DOHH2 (cell line): ENCODE measurements around the gene LECT2.

Experiments
- H3F3A ChIP-seq: fragments of 200-600 bp; sonication (generic), shearing (Covaris generic); 2 replicates; pipeline ENCODE4 v1.6.0; 2016; ENCODE audit warnings: antibody characterized with exemption, mild to moderate bottlenecking; ENCODE audit not compliant: control insufficient read depth, insufficient read depth
- H3K27ac ChIP-seq: fragments of 200-600 bp; sonication (generic); 2 replicates; pipeline ENCODE4 v1.5.1; 2014; ENCODE audit warnings: low read depth, mild to moderate bottlenecking, low read length, moderate library complexity
- H3K27me3 ChIP-seq: fragments of 200-600 bp; sonication (generic); 2 replicates; pipeline ENCODE4 v1.6.1; 2014; ENCODE audit warnings: mild to moderate bottlenecking, low read length, mixed read lengths; ENCODE audit not compliant: control insufficient read depth
- H3K36me3 ChIP-seq: fragments of 200-600 bp; sonication (generic); 2 replicates; pipeline ENCODE4 v1.6.1; 2014; ENCODE audit warnings: mild to moderate bottlenecking, low read length, moderate library complexity, mixed read lengths; ENCODE audit not compliant: control insufficient read depth
- H3K4me1 ChIP-seq: fragments of 200-600 bp; sonication (generic); 2 replicates; pipeline ENCODE4 v1.6.1; 2014; ENCODE audit warnings: mild to moderate bottlenecking, low read length, mixed read lengths; ENCODE audit not compliant: control insufficient read depth
- H3K4me2 ChIP-seq: fragments of 200-600 bp; sonication (generic); 2 replicates; pipeline ENCODE4 v1.6.0; 2014; ENCODE audit warnings: mild to moderate bottlenecking, low read length, moderate library complexity
- H3K4me3 ChIP-seq: fragments of 200-600 bp; sonication (generic); 2 replicates; pipeline ENCODE4 v1.5.1; 2014; ENCODE audit warnings: mild to moderate bottlenecking, low read length, mixed read lengths
- H3K79me2 ChIP-seq: fragments of 200-600 bp; sonication (generic); 2 replicates; pipeline ENCODE4 v1.6.1; 2014; ENCODE audit warnings: mild to moderate bottlenecking, low read length, mixed read lengths; ENCODE audit not compliant: control insufficient read depth
- H3K9me2 ChIP-seq: fragments of 200-600 bp; sonication (generic); replicated peaks from 2 replicates; pipeline ENCODE4 v1.6.1; 2014; ENCODE audit warnings: mild to moderate bottlenecking, low read length, mixed read lengths; ENCODE audit not compliant: control insufficient read depth
- H3K9me3 ChIP-seq: fragments of 200-600 bp; sonication (generic); 2 replicates; pipeline ENCODE4 v1.6.1; 2014; ENCODE audit warnings: antibody characterized with exemption, low read length, mixed read lengths; ENCODE audit not compliant: control insufficient read depth, insufficient read depth
- H4K20me1 ChIP-seq: fragments of 200-600 bp; sonication (generic); 2 replicates; pipeline ENCODE4 v1.6.0; 2014; ENCODE audit warnings: low read depth, mild to moderate bottlenecking, antibody characterized with exemption, low read length, moderate library complexity; ENCODE audit not compliant: control insufficient read depth, insufficient read depth
- CTCF ChIP-seq: fragments of 200-600 bp; sonication (generic); IDR thresholded peaks from one replicate; pipeline ENCODE4 v1.5.1; 2014; ENCODE audit warnings: antibody characterized with exemption, mild to moderate bottlenecking, low read depth, low read length; ENCODE audit not compliant: poor library complexity, severe bottlenecking
- EZH2phosphoT487 ChIP-seq: fragments of 200-600 bp; sonication (generic); IDR thresholded peaks from 2 replicates; pipeline ENCODE4 v1.6.1; 2017; ENCODE audit warnings: borderline replicate concordance, mild to moderate bottlenecking, antibody characterized with exemption, low read length, moderate library complexity, mixed read lengths

Gene LECT2

GRCh38 chr5:135966790-135967189, 12.0 kb upstream of the LECT2 start:
- Histone ChIP-seq H3K9me2 (no peaks in the 10 kb centered on the region), H3K27ac (no peak overlapping the region), H3K4me1 (no peaks in the 10 kb centered on the region), H3K9me3 (no peaks in the 10 kb centered on the region), H3F3A (no peaks in the 10 kb centered on the region), H3K4me2 (no peak overlapping the region), H3K36me3 (no peaks in the 10 kb centered on the region), H3K4me3 (no peak overlapping the region), H4K20me1 (no peaks in the 10 kb centered on the region), H3K27me3 (peaks cover 20% of the 10 kb centered on the region), H3K79me2 (no peaks in the 10 kb centered on the region)
- TF ChIP-seq EZH2phosphoT487 (no peak), CTCF (no peak)

DNA sequence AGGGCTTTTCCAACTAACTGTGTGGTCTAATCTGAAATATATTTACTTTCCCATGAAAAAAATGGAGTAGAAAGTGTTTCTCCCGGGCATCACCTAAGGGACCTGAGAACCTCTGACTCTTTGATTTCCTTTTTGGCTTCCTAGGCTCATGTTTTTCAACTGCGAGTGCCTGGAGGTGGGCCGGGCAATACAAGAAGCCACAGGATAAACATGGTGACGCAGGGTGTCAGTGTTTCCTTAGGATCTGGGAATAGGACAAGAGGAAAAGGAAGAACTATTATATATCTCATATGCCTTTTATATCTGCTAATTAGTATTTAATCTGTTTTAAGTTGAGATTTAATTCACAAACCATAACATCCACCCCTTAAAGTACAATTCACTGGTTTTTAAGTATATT, 11.4 kb upstream of the LECT2 start:
- H4K20me1 ChIP-seq, result no peaks in the 10 kb centered on the region
- no peak overlapping the region for H3K27ac ChIP-seq
- no peak for TF ChIP-seq CTCF
- no peaks in the 10 kb centered on the region for H3K4me1 ChIP-seq
- no peaks in the 10 kb centered on the region for H3K9me2 ChIP-seq
- peaks cover 18% of the 10 kb centered on the region for H3K27me3 ChIP-seq
- no peaks in the 10 kb centered on the region for H3K9me3 ChIP-seq
- H3K36me3 ChIP-seq, result no peaks in the 10 kb centered on the region
- no peaks in the 10 kb centered on the region for H3F3A ChIP-seq
- H3K4me3 ChIP-seq, result no peak overlapping the region
- H3K4me2 ChIP-seq, result no peak overlapping the region
- no peaks in the 10 kb centered on the region for H3K79me2 ChIP-seq

- Histone ChIP-seq H3K9me2 (no peaks in the 10 kb centered on the region), H3K27me3 (peaks cover 16% of the 10 kb centered on the region), H3K4me2 (no peak overlapping the region), H3K36me3 (no peaks in the 10 kb centered on the region), H3K27ac (no peak overlapping the region), H4K20me1 (no peaks in the 10 kb centered on the region), H3K4me3 (no peak overlapping the region), H3K79me2 (no peaks in the 10 kb centered on the region), H3K9me3 (no peaks in the 10 kb centered on the region), H3K4me1 (no peaks in the 10 kb centered on the region), H3F3A (no peaks in the 10 kb centered on the region)
- TF ChIP-seq CTCF, result no peak
- TF ChIP-seq EZH2phosphoT487, result no peak
These were observed 10.7 kb upstream of the LECT2 start for GRCh38 chr5:135965504-135965903.
